NOMO-1 treated with DMSO at 0.1 percent for 48 hours (cell line): Measurements from ENCODE around the gene SERPINB2.

Source experiments
- DNase-seq: peaks from one replicate; lab custom pipeline; 2025; ENCODE audit not compliant: unreplicated experiment; lab: John Stamatoyannopoulos, UW

The SERPINB2 gene

GRCh38 chr18:63887424-63887823, at the start of gene SERPINB2:
Gene SERPINB2 (plus strand): TSS chr18:63887705. CDS start chr18:63891445, 3,740 bp downstream.
- peak; percentile 54 for DNase-seq

- no peak for DNase-seq
Measured at GRCh38 chr18:63843008-63843407, 44.5 kb upstream of the SERPINB2 start.

- DNase-seq = peak; percentile 60
Measured at GRCh38 chr18:63844254-63844653, 43.3 kb upstream of the SERPINB2 start.

GRCh38 chr18:63848159-63848558, 39.3 kb upstream of the SERPINB2 start:
- DNase-seq = peak; percentile 63

GRCh38 chr18:63850020-63850419, 37.5 kb upstream of the SERPINB2 start:
- peak; percentile 84 for DNase-seq

- peak; percentile 24 for DNase-seq
Measured at GRCh38 chr18:63850636-63851035, 36.9 kb upstream of the SERPINB2 start.

GRCh38 chr18:63858456-63858855, 29.0 kb upstream of the SERPINB2 start:
- peak; percentile 9 for DNase-seq

- DNase-seq = peak; percentile 53
Measured at GRCh38 chr18:63859781-63860475, 27.6 kb upstream of the SERPINB2 start.

GRCh38 chr18:63860531-63860930, 27.0 kb upstream of the SERPINB2 start:
- no peak for DNase-seq

- DNase-seq = no peak
Measured at GRCh38 chr18:63867368-63868125, 20.0 kb upstream of the SERPINB2 start.

- DNase-seq = no peak
Measured at GRCh38 chr18:63868546-63868945, 19.0 kb upstream of the SERPINB2 start.

GRCh38 chr18:63869374-63869773, 18.1 kb upstream of the SERPINB2 start:
- peak; percentile 76 for DNase-seq

- no peak for DNase-seq
Measured at GRCh38 chr18:63869851-63870250, 17.7 kb upstream of the SERPINB2 start.

- DNase-seq = no peak
Measured at GRCh38 chr18:63871836-63872235, 15.7 kb upstream of the SERPINB2 start.

GRCh38 chr18:63872586-63872985, 14.9 kb upstream of the SERPINB2 start:
- DNase-seq = no peak

GRCh38 chr18:63878343-63878742, 9.2 kb upstream of the SERPINB2 start:
- DNase-seq = peak; percentile 72

- no peak for DNase-seq
Measured at GRCh38 chr18:63878925-63879324, 8.6 kb upstream of the SERPINB2 start.

- DNase-seq = peak; percentile 36
Measured at GRCh38 chr18:63879709-63880108, 7.8 kb upstream of the SERPINB2 start.

GRCh38 chr18:63881851-63882250, 5.7 kb upstream of the SERPINB2 start:
- no peak for DNase-seq

GRCh38 chr18:63882333-63883141, 5.0 kb upstream of the SERPINB2 start:
- no peak for DNase-seq

GRCh38 chr18:63883617-63884016, 3.9 kb upstream of the SERPINB2 start:
- DNase-seq = no peak
